Suprapubic skin (tissue), 4 donors: Measurements from ENCODE around the gene CLMN. TPM values are rescaled to one million over a fixed set of nuclear protein-coding genes. Genes with fewer than 3 reads are reported as not detected.

Experiments
- DNase-seq, 2 donors: peaks; one replicate each; pipeline ENCODE4 v3.0.0-alpha.2; 2019; ENCODE audit warnings: low spot score in 2 of 2
- H3K27ac ChIP-seq: fragments of 200-600 bp; sonication (generic); one replicate; pipeline ENCODE4 v1.5.1; 2019
- H3K27me3 ChIP-seq: fragments of 200-600 bp; sonication (generic); one replicate; pipeline ENCODE4 v1.5.1; 2019
- H3K36me3 ChIP-seq: fragments of 200-600 bp; sonication (generic); one replicate; pipeline ENCODE4 v1.5.1; 2019
- H3K4me1 ChIP-seq: fragments of 200-600 bp; sonication (generic); one replicate; pipeline ENCODE4 v1.5.1; 2019
- H3K4me3 ChIP-seq: fragments of 200-600 bp; sonication (generic); one replicate; pipeline ENCODE4 v1.5.1; 2019; ENCODE audit warnings: mild to moderate bottlenecking
- H3K9me3 ChIP-seq: fragments of 200-600 bp; sonication (generic); one replicate; pipeline ENCODE4 v1.5.1; 2019
- CTCF ChIP-seq, 2 donors: fragments of 200-600 bp in 1 of 2; fragments of 450-650 bp in 1 of 2; sonication (generic) in 1 of 2; IDR thresholded peaks; one replicate each; pipeline ENCODE4 v1.5.1; 2016 to 2019; ENCODE audit warnings: antibody characterized with exemption in 2 of 2, mild to moderate bottlenecking in 1 of 2, moderate library complexity in 1 of 2
- EP300 ChIP-seq: sonication (generic); formaldehyde crosslinking; IDR thresholded peaks from one replicate; pipeline ENCODE4 v1.6.1; 2017; ENCODE audit warnings: antibody characterized with exemption
- POLR2A ChIP-seq, 2 donors: fragments of 450-650 bp; IDR thresholded peaks; one replicate each; pipeline ENCODE4 v1.6.1; 2017; ENCODE audit warnings: antibody characterized with exemption in 2 of 2, mild to moderate bottlenecking in 2 of 2, moderate library complexity in 2 of 2
- POLR2AphosphoS5 ChIP-seq, 3 donors: sonication (generic); formaldehyde crosslinking; IDR thresholded peaks; one replicate each; pipeline ENCODE4 v1.6.1; 2017; ENCODE audit warnings: antibody characterized with exemption in 3 of 3
- WGBS: methylation state at CpG from one replicate; pipeline ENCODE4 v1.1.5; 2018; 5-methylcytosine and 5-hydroxymethylcytosine counted together
- total RNA-seq, 4 donors: library from RNA; depleted of rRNA; stranded (reverse); fragments of >200 nt; gene quantifications; one replicate each; pipeline ENCODE4 v1.1.0, GENCODE V29; 2016

CLMN gene
- total RNA-seq, 4 donors from 2014 or later = 5.0 to 25.7 (median 7.0) TPM

- peaks cover 7% of the 10 kb centered on the region for H3K4me1 ChIP-seq
These were observed 7.4 kb downstream of the CLMN start for GRCh38 chr14:95312311-95312710.

GRCh38 chr14:95311752-95312151 lies 8.0 kb downstream of the CLMN start:
- no peak for DNase-seq
- Histone ChIP-seq H3K4me1 (peaks cover 7% of the 10 kb centered on the region), H3K27ac (no peak overlapping the region), H3K36me3 (no peaks in the 10 kb centered on the region), H3K27me3 (no peaks in the 10 kb centered on the region), H3K4me3 (no peak overlapping the region), H3K9me3 (no peaks in the 10 kb centered on the region)
- WGBS = 68% methylated on average over 7 of the region's 7 CpGs
- TF ChIP-seq CTCF (IDR thresholded peaks at IDR 0.05) (no peak), POLR2A (IDR thresholded peaks at IDR 0.05) (no peak), POLR2AphosphoS5 (IDR thresholded peaks at IDR 0.05) (no peak), EP300 (no peak)

More at GRCh38 chr14:95312311-95312710, 7.4 kb downstream of the CLMN start:
- Histone ChIP-seq H3K27ac (no peak overlapping the region), H3K9me3 (no peaks in the 10 kb centered on the region), H3K27me3 (no peaks in the 10 kb centered on the region), H3K36me3 (no peaks in the 10 kb centered on the region), H3K4me3 (no peak overlapping the region)
- DNase-seq = no peak
- TF ChIP-seq POLR2A (IDR thresholded peaks at IDR 0.05) (no peak), CTCF (IDR thresholded peaks at IDR 0.05) (no peak), EP300 (no peak), POLR2AphosphoS5 (IDR thresholded peaks at IDR 0.05) (no peak)
- 83% methylated on average over 6 of the region's 6 CpGs for WGBS

DNA sequence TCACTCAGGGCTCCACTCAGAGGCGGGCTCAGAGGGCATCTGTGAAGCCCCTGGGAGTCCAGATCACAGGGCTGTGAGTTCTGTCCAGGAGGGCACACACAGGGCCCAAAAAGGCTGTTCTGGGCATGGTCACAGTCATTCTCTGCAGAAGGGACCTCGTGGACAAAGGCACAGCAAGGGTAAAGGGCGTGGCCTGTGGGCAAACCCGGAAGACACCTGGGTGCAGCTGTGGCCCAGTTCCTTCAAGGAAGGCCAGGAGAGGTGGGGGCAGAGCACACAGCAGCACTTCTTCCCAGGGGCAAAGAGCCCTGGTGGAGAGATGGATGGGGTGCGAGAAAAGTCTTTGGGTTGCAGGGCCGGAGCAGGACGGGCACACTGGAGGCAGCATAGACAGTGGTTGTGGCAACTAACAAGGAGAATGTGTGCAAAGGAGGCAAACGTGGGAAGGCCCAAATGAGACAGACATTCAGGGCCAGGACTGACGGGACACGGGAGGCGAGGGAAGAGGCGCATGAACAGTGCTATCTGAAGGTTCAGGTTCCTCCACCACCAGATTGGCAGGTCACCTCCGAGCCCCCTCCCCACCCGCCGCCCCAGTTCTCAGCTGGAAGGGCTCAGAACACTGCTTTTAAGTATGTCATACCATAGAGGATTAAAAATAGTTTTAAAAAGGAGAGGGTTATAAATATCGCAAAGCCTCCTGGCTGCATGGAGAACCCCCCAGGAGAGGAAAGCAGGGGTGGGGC lies 8.9 kb downstream of the CLMN start:
- H3K4me1 ChIP-seq = peaks cover 7% of the 10 kb centered on the region
- no peaks in the 10 kb centered on the region for H3K36me3 ChIP-seq
- WGBS = 93% methylated on average over 15 of the region's 16 CpGs
- H3K9me3 ChIP-seq = no peaks in the 10 kb centered on the region
- H3K4me3 ChIP-seq = no peak overlapping the region
- no peak for DNase-seq
- H3K27ac ChIP-seq = no peak overlapping the region
- H3K27me3 ChIP-seq = no peaks in the 10 kb centered on the region
- TF ChIP-seq POLR2A (IDR thresholded peaks at IDR 0.05) (no peak), EP300 (no peak), POLR2AphosphoS5 (IDR thresholded peaks at IDR 0.05) (no peak), CTCF (IDR thresholded peaks at IDR 0.05) (no peak)

GRCh38 chr14:95309261-95310051 lies 10.3 kb downstream of the CLMN start:
- Histone ChIP-seq H3K4me1 (peaks cover 3% of the 10 kb centered on the region), H3K27ac (no peak overlapping the region), H3K36me3 (no peaks in the 10 kb centered on the region), H3K9me3 (no peaks in the 10 kb centered on the region), H3K4me3 (no peak overlapping the region), H3K27me3 (no peaks in the 10 kb centered on the region)
- no peak for DNase-seq
- TF ChIP-seq EP300 (no peak), POLR2A (IDR thresholded peaks at IDR 0.05) (no peak), CTCF (IDR thresholded peaks at IDR 0.05) (no peak), POLR2AphosphoS5 (IDR thresholded peaks at IDR 0.05) (no peak)
- 90% methylated on average over 10 of the region's 10 CpGs for WGBS

DNA sequence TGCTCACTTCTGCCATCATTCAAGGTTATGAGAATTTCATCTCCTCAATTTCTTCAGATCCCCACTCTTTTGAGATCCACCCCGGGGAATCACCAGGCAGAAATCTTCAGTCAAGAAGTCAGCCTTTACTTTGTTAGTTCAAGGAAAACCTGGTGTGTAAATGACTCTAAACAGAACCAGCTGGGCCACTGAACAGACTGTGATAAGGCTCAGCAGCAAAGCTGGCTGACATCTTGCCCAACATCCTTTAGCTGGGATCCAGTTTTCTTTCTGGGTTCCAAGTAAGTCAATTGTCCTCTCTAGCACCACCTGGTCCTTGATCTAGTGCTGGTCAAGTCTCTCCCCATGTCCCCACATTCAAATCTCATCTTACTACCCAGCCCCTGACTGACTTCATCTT lies 11.6 kb downstream of the CLMN start:
- Histone ChIP-seq H3K4me3 (no peak overlapping the region), H3K36me3 (no peaks in the 10 kb centered on the region), H3K27ac (no peak overlapping the region), H3K4me1 (no peaks in the 10 kb centered on the region), H3K9me3 (no peaks in the 10 kb centered on the region), H3K27me3 (no peaks in the 10 kb centered on the region)
- TF ChIP-seq CTCF (IDR thresholded peaks at IDR 0.05) (no peak), EP300 (no peak), POLR2AphosphoS5 (IDR thresholded peaks at IDR 0.05) (no peak), POLR2A (IDR thresholded peaks at IDR 0.05) (no peak)
- WGBS = 71% methylated on average over 1 of the region's 1 CpG
- no peak for DNase-seq
